Activated T-cell treated with anti-CD3 and anti-CD28 coated beads, Interleukin-2, amount 50 U/mL, for 4 hours (primary cell): ENCODE results near the gene FOXF1. TPM values are rescaled to one million over a fixed set of nuclear protein-coding genes. Genes with fewer than 3 reads are reported as not detected.
A peak's percentile ranks its signal among the peaks of the same experiment; 100 is the strongest.

Source experiments
- ATAC-seq, 2 donors: fragments of 200-7000 bp; cut with Tn5 transposase; one replicate each; pipeline ENCODE4 v1.10.0; 2021
- DNase-seq: peaks from one replicate; pipeline ENCODE4 v3.0.0-alpha.2; 2020
- H3K27me3 Mint-ChIP-seq: one replicate; pipeline ENCODE4 v1.8.0; 2021; ENCODE audit warnings: low read depth, mixed read lengths
- H3K36me3 Mint-ChIP-seq: one replicate; pipeline ENCODE4 v1.8.0; 2022; ENCODE audit warnings: mixed read lengths; ENCODE audit not compliant: insufficient read depth
- H3K4me1 Mint-ChIP-seq: one replicate; pipeline ENCODE4 v1.8.0; 2021; ENCODE audit warnings: low read depth, mixed read lengths
- H3K4me3 Mint-ChIP-seq: one replicate; pipeline ENCODE4 v1.8.0; 2021; ENCODE audit warnings: mild to moderate bottlenecking, moderate library complexity, mixed read lengths
- H3K9me3 Mint-ChIP-seq: one replicate; pipeline ENCODE4 v1.8.0; 2021; ENCODE audit warnings: mixed read lengths
- total RNA-seq, 3 donors: library from RNA; stranded (reverse); gene quantifications; one replicate each; pipeline ENCODE4 v1.2.1, GENCODE V29; 2021

Gene FOXF1
- under 1 TPM; 0.05 to 0.08 (median 0.08) TPM for total RNA-seq

DNA sequence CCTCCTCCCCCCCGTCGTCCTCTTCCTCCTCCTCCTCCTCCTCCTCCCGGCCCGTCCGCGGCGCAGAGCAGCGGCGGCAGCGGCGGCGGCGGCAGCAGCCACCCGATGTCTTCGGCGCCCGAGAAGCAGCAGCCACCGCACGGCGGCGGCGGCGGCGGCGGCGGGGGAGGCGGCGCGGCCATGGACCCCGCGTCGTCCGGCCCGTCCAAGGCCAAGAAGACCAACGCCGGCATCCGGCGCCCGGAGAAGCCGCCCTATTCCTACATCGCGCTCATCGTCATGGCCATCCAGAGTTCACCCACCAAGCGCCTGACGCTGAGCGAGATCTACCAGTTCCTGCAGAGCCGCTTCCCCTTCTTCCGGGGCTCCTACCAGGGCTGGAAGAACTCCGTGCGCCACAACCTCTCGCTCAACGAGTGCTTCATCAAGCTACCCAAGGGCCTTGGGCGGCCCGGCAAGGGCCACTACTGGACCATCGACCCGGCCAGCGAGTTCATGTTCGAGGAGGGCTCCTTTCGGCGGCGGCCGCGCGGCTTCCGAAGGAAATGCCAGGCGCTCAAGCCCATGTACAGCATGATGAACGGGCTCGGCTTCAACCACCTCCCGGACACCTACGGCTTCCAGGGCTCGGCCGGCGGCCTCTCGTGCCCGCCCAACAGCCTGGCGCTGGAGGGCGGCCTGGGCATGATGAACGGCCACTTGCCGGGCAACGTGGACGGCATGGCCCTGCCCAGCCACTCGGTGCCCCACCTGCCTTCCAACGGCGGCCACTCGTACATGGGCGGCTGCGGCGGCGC is at the start of gene FOXF1:
FOXF1 (plus strand) TSS at position 63 of the 797 bp plus-strand sequence; CDS start at position 106, 43 bp downstream.
- no peak for DNase-seq

DNA sequence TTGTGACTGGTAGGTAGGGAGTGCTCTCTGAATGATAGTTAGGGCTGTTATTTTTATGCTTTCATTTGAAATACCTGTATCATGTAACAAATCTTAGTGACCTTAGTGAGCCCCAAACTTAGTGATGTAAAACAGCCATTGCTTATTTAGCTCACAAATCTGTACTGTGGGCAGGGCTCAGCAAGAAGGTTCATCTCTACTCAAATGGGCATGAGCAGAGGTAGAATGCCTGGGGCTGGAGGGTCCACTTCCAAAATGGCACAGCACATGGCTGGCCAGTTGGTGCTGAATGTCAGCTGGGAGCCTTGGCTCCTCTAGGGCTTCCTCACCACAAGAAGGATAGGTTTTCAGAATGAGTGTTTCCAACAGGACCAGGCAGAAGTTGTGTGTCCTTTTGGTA is 49.3 kb upstream of the FOXF1 start:
- Mint-ChIP-seq H3K4me1 (no peaks in the 10 kb centered on the region), H3K4me3 (no peak overlapping the region), H3K36me3 (no peaks in the 10 kb centered on the region), H3K27me3 (peaks cover 11% of the 10 kb centered on the region), H3K9me3 (peaks cover 14% of the 10 kb centered on the region)
- ATAC-seq (no peak), DNase-seq (no peak)

More for the DNA sequence above, at the start of gene FOXF1:
- peak within 1 kb of the TSS; percentile 71 for H3K4me3 Mint-ChIP-seq
- H3K4me1 Mint-ChIP-seq, result peaks cover 29% of the 10 kb centered on the region
- peaks cover 69% of the 10 kb centered on the region for H3K27me3 Mint-ChIP-seq
- H3K9me3 Mint-ChIP-seq, result no peaks in the 10 kb centered on the region
- peak in 1 of 2 donors; percentile 29 for ATAC-seq
- H3K36me3 Mint-ChIP-seq, result no peaks in the 10 kb centered on the region

DNA sequence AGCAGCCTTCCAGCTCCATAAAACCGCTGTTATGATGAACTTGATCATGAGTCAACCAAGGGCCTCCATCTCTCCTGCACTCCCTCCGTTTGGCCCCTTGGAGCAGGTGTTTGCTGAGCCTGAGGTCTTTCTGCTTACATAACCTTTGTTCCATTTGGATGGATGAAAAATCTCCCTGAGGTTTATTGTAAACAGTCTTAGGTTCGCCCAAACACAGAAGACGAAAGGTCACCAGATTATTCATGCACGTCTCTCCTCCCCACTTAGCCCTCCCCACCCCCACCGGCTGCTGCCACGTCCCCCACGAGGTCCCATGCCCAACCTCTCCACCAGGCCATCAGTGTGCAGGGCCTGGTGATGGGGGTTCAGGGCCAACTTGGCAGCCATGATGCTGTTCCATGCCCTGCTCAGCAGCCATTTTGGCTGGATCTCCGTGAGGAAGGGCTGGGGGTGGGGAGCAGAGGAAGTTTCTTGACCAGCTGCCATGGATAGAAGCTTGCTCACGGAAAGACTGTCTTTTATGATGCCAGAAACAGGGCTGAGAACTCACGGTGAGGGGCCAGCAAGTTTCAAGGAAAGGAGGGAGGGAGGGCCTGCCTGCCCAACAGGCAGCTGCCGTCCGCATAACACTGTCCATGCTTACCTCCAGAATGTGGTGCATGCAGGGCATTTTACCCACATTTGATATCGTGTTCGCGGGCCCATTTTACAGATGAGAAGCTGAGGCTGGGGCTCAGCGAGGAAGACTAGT is 47.8 kb upstream of the FOXF1 start:
- no peaks in the 10 kb centered on the region for H3K4me1 Mint-ChIP-seq

DNA sequence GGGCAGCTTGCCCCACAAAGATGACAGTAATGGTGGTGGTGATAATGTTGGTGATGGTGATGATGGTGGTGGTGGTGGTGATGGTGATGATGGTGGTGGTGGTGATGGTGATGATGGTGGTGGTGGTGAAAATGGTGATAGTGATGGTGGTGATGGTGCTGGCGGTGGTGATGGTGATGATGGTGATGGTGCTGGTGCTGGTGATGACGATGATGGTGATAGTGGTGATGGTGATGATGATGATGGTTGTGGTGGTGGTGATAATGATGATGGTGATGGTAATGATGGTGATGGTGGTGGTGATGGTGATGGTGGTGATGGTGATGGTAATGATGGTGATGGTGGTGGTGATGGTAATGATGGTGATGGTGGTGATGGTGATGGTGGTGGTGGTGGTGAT is 46.3 kb upstream of the FOXF1 start:
- Mint-ChIP-seq H3K9me3 (peaks cover 14% of the 10 kb centered on the region), H3K4me1 (no peaks in the 10 kb centered on the region)

More for the DNA sequence above, 47.8 kb upstream of the FOXF1 start:
- ATAC-seq (no peak), DNase-seq (no peak)
- Mint-ChIP-seq H3K36me3 (no peaks in the 10 kb centered on the region), H3K27me3 (peaks cover 11% of the 10 kb centered on the region), H3K9me3 (peaks cover 14% of the 10 kb centered on the region), H3K4me3 (no peak overlapping the region)

DNA sequence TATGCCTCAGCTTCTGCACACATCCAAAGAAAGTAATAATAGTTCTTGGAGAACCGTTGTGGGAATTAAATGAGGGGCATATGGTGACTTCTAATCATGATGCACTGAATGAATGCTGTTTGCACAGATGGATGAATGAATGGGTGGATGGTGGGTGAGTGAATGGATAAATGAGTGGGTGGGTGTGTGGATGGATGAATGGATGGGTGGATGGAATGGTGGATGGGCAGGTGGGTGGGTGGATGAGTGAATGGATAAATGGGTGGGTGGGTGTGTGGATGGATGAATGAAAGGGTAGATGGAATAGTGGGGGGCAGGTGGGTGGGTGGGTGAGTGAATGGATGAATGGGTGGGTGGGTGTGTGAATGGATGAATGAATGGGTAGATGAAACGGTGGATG is 44.9 kb upstream of the FOXF1 start:
- ATAC-seq, result no peak

More for the DNA sequence above, 46.3 kb upstream of the FOXF1 start:
- DNase-seq (no peak), ATAC-seq (no peak)
- H3K4me3 Mint-ChIP-seq, result no peak overlapping the region
- peaks cover 2% of the 10 kb centered on the region for H3K27me3 Mint-ChIP-seq
- H3K36me3 Mint-ChIP-seq, result no peaks in the 10 kb centered on the region

DNA sequence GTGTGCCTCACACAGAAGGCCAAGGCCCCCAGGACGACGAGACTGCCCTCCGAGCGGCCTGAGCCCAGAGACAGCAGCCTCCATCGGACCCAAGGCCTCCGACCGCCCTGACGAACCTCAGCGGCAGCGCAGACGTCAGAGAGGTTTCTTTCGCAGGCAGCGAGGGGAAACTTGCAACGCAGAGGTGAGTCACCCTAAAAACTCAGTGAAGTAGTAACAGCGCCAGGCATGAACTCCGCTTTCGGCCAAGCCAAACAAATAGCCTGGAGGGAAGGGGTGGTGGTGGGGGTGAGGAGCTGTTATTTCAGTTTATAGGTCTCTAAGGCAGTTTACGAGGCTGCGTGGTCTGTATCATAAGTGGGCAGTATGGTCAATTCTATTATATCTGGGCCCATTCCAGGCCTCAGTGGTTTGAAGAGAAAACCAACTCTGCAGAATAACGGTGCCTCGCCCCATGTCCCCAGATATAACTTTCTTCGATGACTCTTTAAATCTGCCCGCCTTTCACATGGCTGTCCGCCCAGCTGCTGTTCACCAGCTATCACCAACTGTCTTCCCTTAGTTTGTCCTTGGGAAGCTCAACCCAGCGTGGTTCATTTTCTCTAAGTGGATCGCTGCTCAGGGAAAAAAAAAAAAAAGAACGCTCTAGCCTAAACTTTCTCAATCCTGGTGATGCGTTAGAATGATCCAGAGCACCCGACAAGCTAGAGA is 43.5 kb upstream of the FOXF1 start:
- H3K36me3 Mint-ChIP-seq, result no peaks in the 10 kb centered on the region
- no peaks in the 10 kb centered on the region for H3K4me1 Mint-ChIP-seq
- peaks cover 6% of the 10 kb centered on the region for H3K27me3 Mint-ChIP-seq

More for the DNA sequence above, 44.9 kb upstream of the FOXF1 start:
- no peak for DNase-seq
- Mint-ChIP-seq H3K4me3 (no peak overlapping the region), H3K36me3 (no peaks in the 10 kb centered on the region), H3K9me3 (peaks cover 14% of the 10 kb centered on the region), H3K4me1 (no peaks in the 10 kb centered on the region), H3K27me3 (peaks cover 6% of the 10 kb centered on the region)

DNA sequence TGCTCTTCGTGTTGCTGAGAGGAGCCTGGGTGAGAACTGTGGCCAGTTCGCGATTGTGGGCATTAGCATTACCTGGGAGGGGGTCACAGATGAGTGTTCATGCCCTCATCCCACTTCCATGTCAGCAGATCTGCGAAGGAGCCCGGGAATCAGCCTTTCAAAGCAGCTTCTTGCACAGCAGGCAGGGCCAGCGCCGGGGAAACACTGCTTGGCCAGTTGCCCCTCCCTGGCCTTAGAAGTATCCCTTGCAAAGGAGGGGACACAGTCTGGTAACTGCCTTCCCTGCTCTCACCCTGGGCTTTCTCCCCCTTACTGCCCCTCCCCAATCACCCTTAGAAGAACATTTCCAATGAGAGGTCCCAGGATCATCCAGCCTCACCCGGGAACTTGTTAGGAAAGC is 42.8 kb upstream of the FOXF1 start:
- no peaks in the 10 kb centered on the region for H3K36me3 Mint-ChIP-seq
- DNase-seq, result no peak
- H3K9me3 Mint-ChIP-seq, result peaks cover 12% of the 10 kb centered on the region
- H3K27me3 Mint-ChIP-seq, result peaks cover 6% of the 10 kb centered on the region
- no peak for ATAC-seq
- no peaks in the 10 kb centered on the region for H3K4me1 Mint-ChIP-seq
- H3K4me3 Mint-ChIP-seq, result no peak overlapping the region

More for the DNA sequence above, 43.5 kb upstream of the FOXF1 start:
- Mint-ChIP-seq H3K4me3 (no peak overlapping the region), H3K9me3 (peaks cover 10% of the 10 kb centered on the region)
- DNase-seq (no peak), ATAC-seq (no peak)

DNA sequence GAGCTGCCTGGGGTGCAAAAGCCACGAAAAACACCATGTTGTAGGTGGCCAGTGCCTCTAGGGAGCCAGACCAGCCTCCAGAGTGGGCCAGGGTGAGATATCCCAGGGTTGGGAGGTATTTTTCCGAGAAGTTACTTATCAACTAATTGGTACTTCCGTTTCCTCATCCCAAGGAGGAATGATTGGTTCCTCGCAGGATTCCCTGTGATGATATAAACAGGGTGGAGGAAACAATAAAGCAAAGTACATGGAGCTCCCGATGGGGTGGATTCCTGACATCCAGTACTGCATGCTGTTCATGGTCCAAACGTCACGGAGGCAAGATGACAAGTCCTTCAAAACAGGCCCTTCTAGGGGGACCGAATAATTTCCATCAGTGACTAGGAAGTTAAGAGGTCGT is 39.4 kb upstream of the FOXF1 start:
- Mint-ChIP-seq H3K4me1 (no peaks in the 10 kb centered on the region), H3K9me3 (peaks cover 2% of the 10 kb centered on the region), H3K36me3 (no peaks in the 10 kb centered on the region), H3K27me3 (peaks cover 12% of the 10 kb centered on the region), H3K4me3 (no peak overlapping the region)
- DNase-seq (no peak), ATAC-seq (no peak)

DNA sequence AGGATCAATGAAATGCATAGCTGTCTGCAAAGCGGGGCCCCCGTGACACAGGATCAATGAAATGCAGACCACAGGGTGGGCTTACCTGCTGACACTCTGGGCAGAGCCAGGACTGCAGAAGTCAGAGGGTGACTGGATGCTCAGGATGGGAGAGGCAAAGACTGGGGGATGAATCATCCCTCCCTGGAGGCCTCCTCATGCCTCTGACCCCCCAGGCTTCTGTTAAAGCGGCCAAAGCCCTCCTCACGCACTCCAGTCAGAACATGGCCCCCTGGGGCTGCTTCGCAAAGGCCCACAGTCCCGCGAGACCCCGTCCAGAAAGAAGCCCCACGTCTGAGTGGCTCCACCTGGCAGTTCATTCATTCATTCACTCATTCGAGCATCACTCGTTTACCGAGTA is 38.4 kb upstream of the FOXF1 start:
- peaks cover 2% of the 10 kb centered on the region for H3K9me3 Mint-ChIP-seq
- no peak for DNase-seq
- no peaks in the 10 kb centered on the region for H3K36me3 Mint-ChIP-seq
- no peak for ATAC-seq
- no peaks in the 10 kb centered on the region for H3K4me1 Mint-ChIP-seq
- no peak overlapping the region for H3K4me3 Mint-ChIP-seq
- peaks cover 17% of the 10 kb centered on the region for H3K27me3 Mint-ChIP-seq

DNA sequence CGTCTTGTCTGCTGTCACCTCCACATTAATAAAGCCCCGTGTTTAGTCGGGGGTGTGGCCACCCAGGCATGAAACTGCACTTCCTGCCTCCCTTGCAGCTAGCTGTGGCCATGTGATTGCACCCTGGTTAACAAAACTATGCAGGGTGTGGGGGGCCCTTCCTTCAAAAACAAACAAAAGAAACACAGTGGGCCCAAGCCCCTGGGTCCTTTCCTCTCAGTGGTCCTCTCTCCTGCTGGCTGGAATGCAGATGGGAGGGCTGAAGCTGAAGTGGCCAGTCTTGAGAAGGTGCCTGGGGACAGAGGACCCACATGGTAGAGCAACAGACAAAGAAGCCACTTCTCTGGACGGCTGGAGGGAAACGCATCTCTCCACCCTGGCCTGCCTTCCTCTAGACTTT is 38.0 kb upstream of the FOXF1 start:
- no peaks in the 10 kb centered on the region for H3K36me3 Mint-ChIP-seq
- H3K27me3 Mint-ChIP-seq, result peaks cover 20% of the 10 kb centered on the region
- DNase-seq, result no peak
- no peak overlapping the region for H3K4me3 Mint-ChIP-seq
- peaks cover 2% of the 10 kb centered on the region for H3K9me3 Mint-ChIP-seq
- no peaks in the 10 kb centered on the region for H3K4me1 Mint-ChIP-seq
- ATAC-seq, result no peak

DNA sequence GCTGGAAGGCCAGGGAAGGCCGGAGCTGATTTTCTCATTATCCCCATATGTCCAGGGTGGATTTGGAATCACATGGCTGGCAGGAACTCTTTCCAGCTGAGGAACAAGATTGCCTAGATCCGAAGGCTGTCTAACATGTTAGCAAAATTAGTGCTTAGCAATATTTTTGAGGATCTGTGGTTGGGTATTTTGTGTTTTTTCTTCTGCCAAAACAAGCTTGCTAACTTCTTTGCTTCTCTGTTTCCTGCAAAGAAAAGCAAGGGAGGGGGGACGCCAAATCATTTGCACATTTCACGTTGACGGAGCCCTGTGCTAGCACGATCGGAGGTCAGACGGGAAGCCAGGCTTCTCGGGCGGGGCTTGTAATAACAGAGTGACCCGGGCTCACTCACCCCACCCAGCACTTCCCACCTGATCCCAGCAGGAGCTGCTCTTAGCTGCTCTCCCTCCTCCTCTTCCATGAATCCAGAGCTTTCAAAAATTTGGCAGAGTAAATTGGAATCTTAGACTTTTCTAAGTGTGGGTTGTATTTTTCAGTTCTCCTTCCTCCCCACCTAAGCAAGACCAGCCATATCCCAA is 33.3 kb upstream of the FOXF1 start:
- H3K36me3 Mint-ChIP-seq, result no peaks in the 10 kb centered on the region
- H3K9me3 Mint-ChIP-seq, result peaks cover 2% of the 10 kb centered on the region
- H3K27me3 Mint-ChIP-seq, result peaks cover 21% of the 10 kb centered on the region
- DNase-seq (no peak), ATAC-seq (no peak)
- no peak overlapping the region for H3K4me3 Mint-ChIP-seq
- no peaks in the 10 kb centered on the region for H3K4me1 Mint-ChIP-seq

DNA sequence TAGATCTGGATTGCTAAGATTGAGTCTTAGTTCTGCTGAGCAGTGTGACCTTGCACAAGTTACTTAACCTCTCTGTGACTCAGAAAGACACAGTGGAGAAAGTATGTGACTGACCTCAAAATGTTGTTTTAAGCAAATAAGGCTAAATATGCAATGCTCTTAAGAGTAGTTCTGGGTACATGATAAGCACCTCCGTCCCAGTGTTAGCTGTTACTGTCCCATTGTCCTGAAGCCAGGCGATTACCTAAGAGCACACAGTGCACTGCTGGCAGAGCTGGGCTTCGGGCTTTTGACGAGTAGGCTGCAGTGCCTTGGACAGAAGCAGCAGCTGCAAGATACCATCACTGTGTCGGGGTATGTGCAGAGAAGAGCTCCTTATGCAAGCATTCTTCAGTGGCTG is 32.7 kb upstream of the FOXF1 start:
- Mint-ChIP-seq H3K4me3 (no peak overlapping the region), H3K9me3 (no peaks in the 10 kb centered on the region), H3K4me1 (no peaks in the 10 kb centered on the region), H3K36me3 (no peaks in the 10 kb centered on the region), H3K27me3 (peaks cover 20% of the 10 kb centered on the region)
- no peak for ATAC-seq
- DNase-seq, result no peak

DNA sequence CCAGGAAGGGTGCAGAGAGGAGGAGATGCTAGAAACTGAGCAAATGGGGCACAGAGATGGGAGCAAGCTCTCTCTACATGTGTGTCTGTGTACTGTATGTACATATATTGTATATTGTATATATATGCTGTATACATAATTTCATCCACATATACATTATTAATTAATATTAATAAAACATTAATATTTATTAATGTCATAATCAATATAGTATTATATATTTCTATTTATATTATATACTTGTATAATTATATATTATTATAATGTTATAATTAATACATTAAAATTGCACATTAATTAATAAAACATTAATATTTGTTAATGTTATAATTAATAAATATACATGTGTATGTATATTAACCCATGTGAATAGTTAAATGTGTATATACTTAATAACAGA is 31.5 kb upstream of the FOXF1 start:
- H3K4me1 Mint-ChIP-seq, result no peaks in the 10 kb centered on the region
- peaks cover 22% of the 10 kb centered on the region for H3K27me3 Mint-ChIP-seq

DNA sequence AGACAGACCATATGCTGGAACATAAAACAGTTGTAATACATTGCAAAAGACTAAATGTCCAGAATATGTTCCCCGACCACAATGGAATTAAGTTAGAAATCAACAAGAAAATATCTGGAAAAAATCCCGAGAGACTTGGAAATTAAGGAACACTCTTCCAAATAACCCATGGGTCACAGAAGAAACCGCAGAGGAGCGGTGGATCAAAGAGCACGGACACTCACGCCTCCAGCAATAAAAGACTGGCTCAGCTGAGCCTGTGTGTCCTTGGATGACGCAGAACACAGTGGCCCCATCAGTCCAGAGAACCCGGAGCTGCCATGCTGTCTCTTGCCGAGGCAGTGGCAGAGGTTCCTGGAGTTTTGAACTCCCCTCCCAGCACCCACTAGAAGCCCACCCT is 30.9 kb upstream of the FOXF1 start:
- H3K4me1 Mint-ChIP-seq, result no peaks in the 10 kb centered on the region
- H3K27me3 Mint-ChIP-seq, result peaks cover 22% of the 10 kb centered on the region
- H3K9me3 Mint-ChIP-seq, result peaks cover 7% of the 10 kb centered on the region
- no peaks in the 10 kb centered on the region for H3K36me3 Mint-ChIP-seq
- no peak overlapping the region for H3K4me3 Mint-ChIP-seq
- ATAC-seq, result no peak
- DNase-seq, result no peak

More for the DNA sequence above, 31.5 kb upstream of the FOXF1 start:
- peaks cover under 1% of the 10 kb centered on the region for H3K9me3 Mint-ChIP-seq
- DNase-seq (no peak), ATAC-seq (no peak)
- no peak overlapping the region for H3K4me3 Mint-ChIP-seq
- H3K36me3 Mint-ChIP-seq, result no peaks in the 10 kb centered on the region
